Middle frontal gyrus (tissue), 1 donor: ENCODE data around the gene SGIP1.
"Not testable (repeated sequence)": the region's sequence is repeated elsewhere in the genome, so short reads cannot be mapped to it uniquely, and the experiment has no call there.

ENCODE experiments used
- DNase-seq: peaks from one replicate; pipeline ENCODE4 v3.0.0-alpha.2; 2015; ENCODE audit warnings: low spot score; ENCODE audit errors: extremely low spot score

SGIP1 gene

DNA sequence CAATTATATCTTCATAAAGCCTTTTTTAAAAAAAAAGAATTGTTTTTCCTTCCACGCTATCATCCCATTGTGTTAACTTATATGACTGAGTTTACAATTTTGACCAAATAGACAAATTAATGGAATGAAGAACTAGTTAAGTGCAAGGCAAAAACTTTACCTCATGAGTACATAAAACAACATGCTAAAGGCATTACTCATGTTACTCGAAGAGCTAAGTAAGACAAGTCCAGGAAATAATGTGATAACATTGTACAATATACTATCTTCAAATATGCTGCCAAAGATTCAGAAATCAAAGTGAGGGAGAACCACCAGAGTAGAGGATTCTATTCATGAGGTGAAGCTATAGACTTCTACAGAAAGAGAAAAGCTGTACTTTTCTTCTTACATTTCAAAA lies 194.1 kb downstream of the SGIP1 start:
- DNase-seq: no peak

DNA sequence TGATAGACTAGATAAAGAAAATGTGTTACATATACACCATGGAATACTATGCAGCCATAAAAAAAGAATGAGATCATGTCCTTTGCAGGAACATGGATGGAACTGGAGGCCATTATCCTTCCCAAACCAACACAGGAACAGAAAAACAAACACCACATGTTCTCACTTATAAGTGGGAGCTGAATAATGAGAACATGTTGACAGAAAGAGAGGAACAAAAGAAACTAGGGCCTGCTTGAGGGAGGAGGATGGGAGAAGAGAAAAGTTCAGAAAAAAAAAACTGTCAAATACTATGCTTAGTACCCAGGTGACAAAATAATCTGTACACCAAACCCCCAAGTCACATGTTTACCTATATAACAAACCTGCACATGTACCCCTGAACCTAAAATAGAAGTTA lies 194.8 kb downstream of the SGIP1 start:
- not testable (repeated sequence) for DNase-seq

DNA sequence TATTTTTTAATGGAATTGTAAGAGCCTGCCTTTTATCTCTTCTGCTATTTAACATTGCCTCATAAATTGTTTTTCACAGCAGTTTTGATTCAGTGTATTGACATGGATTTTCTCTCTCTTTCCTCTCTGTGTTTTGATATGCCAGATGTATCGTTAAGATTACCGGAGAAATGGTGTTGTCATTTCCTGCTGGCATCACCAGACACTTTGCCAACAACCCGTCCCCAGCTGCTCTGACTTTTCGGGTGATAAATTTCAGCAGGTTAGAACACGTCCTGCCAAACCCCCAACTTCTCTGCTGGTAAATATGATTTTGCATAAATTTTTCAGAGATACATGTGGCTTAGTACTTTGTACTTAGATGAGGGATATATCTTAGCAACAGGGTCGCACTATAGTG lies 195.2 kb downstream of the SGIP1 start:
- DNase-seq: no peak

DNA sequence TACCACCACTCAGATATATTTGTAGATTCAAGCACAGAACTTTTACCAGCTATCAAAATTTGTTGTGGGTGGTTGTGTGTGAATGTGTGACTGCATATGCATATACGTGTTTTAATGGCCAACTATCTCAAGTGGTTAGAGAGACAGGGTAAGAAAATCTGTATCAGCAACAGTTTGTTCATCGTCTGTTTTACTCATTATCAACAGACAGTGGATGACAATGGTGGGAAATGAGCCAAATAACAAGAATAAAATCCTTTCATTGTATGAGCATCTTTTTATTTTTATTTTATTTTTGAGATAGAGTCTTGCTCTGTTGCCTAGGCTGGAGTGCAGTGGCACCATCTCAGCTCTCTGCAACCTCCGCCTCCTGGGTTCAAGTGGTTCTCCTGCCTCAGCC lies 195.6 kb downstream of the SGIP1 start:
- no peak for DNase-seq

- DNase-seq: no peak
Measured at GRCh38 chr1:66730462-66730861, 196.5 kb downstream of the SGIP1 start.

DNA sequence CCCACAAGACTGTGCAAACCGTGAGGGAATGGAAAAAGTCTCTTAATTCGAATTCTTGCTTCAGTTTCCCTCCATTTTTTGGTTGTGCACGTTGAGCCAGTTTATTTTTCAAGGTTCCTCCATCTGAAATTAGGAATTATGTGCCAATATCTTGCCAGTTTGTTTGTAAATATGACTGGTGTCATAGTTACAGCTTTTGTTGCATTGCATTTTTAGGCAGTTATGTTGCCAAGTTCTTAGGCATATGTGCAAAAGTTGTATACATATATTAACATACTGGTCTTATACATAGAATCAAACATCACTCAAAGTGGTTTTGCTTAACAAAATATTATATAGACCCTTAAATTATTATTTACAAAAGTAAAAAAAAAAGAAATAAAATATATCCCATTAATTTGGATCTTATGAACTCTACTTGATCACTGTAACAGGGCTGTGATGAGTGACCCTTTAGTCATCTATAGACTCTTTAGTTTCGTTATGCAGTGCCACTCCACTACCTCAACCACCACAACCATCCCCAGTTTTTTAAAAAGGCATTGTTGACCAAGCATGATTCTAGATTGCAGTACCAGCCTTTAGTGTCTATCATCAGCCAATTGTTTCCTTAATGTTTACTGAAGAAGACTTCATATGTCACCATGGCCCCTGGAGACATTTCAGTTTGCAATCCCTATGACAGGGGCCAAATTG lies 197.4 kb downstream of the SGIP1 start:
- DNase-seq: no peak

GRCh38 chr1:66732407-66733166 lies 198.6 kb downstream of the SGIP1 start:
- no peak for DNase-seq

- no peak for DNase-seq
Measured at GRCh38 chr1:66733348-66734017, 199.5 kb downstream of the SGIP1 start.

GRCh38 chr1:66734531-66734930 lies 200.6 kb downstream of the SGIP1 start:
- not testable (repeated sequence) for DNase-seq

DNA sequence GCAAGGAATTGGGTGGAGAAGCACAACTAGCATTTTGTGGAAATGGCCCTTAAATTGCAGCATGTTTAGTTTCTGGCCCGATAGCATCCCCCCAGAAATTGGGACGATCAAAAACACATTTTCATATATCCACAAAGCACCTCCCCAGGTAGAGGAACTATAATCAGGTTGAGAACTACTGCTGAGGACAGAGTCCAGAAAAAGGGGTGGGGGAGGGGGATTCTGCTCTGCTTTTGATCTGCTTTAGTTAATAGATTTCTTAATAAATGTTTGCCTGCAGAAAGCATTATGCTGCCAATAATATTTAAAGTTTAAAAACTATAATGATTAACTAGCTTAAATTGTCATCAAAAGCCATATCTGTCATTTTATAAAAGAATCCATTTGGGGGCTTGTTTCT lies 203.9 kb downstream of the SGIP1 start:
- DNase-seq: no peak

GRCh38 chr1:66739401-66740157 lies 205.6 kb downstream of the SGIP1 start:
- no peak for DNase-seq

GRCh38 chr1:66745451-66745850 lies 211.5 kb downstream of the SGIP1 start:
- no peak for DNase-seq

DNA sequence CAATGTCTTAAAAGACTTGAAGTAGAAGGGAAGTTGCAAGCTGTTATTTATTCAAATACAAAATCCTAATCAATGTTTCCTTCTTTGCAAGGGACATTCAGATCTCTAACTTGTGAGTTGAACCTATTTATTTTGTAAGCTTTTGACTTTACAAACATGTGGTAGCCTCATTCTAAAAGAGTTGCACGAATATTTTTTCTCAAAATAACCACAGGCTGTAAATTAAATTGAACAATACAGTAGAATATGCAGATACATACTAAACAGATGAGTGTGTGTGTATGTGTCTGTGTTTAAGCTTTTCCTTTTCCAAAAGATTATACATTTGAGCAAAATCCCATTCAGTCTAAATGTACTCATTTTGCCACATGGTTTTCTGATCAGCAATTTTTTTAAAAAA lies 213.5 kb downstream of the SGIP1 start:
- DNase-seq: no peak

DNA sequence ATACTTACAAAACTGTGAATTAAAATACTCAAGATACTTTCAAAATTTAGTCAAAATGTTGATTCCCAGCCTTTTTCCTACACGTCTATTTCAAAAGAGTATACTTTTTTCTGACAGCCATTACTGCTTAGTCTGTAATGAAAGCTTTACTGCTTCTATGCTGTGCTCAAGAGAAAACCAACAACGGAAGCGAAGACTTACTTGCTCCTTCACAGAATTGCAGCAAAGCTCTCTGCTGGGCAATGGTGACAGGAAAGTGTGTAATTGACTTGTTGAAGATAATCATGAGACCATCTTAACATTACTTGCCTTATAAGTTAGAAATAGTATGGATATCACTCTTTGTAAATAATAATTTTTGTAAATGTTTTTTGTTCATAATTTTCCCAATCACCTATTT lies 216.6 kb downstream of the SGIP1 start:
- no peak for DNase-seq

GRCh38 chr1:66751160-66751559 lies 217.2 kb downstream of the SGIP1 start:
- DNase-seq: no peak

GRCh38 chr1:66752000-66752592 lies 218.1 kb downstream of the SGIP1 start, which contains the start of gene DYNLT5:
DYNLT5 (plus strand) TSS chr1:66752459; CDS start chr1:66754659, 2,200 bp downstream.
- DNase-seq: no peak

DNA sequence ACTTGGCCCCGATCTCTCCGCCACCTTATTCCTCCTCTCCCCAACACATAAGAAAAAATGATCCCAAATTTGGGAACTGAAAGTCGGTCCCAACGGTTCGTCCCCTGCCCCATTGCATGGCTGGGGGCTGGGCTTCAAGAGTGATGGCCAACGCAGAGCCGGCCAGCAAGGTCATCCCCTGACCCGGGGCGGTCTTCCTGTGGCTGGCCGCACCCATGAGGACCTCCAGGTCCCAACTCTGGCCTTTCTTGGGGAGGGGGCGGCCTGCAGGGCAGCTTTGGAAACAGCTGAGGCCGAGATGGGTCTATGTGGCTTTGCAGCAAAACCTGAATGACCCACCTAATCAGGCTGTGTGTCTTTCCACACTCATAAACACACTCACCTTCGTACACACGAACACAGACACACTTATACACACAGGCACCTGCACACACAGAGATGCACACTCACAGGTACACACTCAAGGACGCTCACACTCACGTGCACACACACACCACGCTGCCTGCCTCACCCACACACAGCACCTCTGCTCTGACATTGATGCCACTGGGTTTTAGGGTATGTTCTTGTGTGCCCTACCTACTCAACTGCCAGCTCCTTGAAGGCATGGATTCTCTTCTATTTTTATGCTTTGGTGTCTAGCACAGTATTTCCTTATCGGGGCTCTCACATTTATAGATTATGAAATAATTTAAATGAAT lies 218.9 kb downstream of the SGIP1 start:
- DNase-seq: no peak

DNA sequence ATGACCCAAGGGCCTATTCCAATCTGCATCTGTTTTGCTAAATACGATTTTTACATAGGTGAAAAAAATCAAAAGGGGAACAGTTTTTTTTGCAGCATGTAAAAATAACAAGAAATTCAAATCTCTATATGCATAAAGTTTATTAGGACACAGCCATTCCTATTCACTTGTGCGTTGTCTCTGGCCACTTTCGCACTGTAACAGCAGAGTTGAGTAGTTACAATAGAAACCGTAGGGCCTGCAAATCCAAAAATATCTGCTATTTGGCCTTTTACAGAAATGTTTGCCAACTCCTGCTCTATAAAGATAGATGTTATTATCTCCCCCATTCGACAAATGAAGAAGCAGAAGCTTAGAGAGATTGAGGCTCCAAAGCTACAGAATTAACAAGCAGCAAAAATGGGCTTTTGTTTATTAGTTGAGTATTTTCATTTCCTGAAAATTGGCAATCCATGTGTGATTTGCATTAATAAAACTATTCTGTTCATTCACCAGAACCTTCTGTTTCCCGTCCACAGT lies 223.8 kb downstream of the SGIP1 start:
- DNase-seq: no peak

- no peak for DNase-seq
Measured at GRCh38 chr1:66758241-66758755, 224.3 kb downstream of the SGIP1 start.

GRCh38 chr1:66760506-66760905 lies 226.6 kb downstream of the SGIP1 start:
- DNase-seq: no peak
